HL-60/S4 treated with phorbol 12-myristate 13-acetate at 8.2 ng/mL for 4 days and 3 days (cell line): ENCODE measurements around the gene C6orf52.
"Not testable (repeated sequence)": the region's sequence is repeated elsewhere in the genome, so short reads cannot be mapped to it uniquely, and the experiment has no call there.

Experiments used
- in situ Hi-C: fragments of 300-500 bp; cut with MboI; formaldehyde crosslinking; loops from 2 replicates; pipeline ENCODE4 v1.15.0; 2022; ENCODE audit warnings: low sequenced_read_pairs

The C6orf52 gene

GRCh38 chr6:10694302-10695085, at the start of gene C6orf52, which contains the start of gene PAK1IP1:
C6orf52 (minus strand) TSS chr6:10694616; CDS start chr6:10687550, 7,066 bp downstream.
PAK1IP1 (plus strand) TSS chr6:10694972; CDS start chr6:10694986, 14 bp downstream.
- in situ Hi-C loops = no loop called here

- in situ Hi-C loops = no loop called here
Measured at GRCh38 chr6:10743515-10743914, 49.1 kb upstream of the C6orf52 start.

- in situ Hi-C loops = no loop called here
Measured at GRCh38 chr6:10742251-10742650, 47.8 kb upstream of the C6orf52 start.

- in situ Hi-C loops = not testable (repeated sequence)
Measured at GRCh38 chr6:10741643-10742042, 47.2 kb upstream of the C6orf52 start.

- in situ Hi-C loops = no loop called here
Measured at GRCh38 chr6:10740061-10740460, 45.6 kb upstream of the C6orf52 start.

GRCh38 chr6:10736731-10737130, 42.3 kb upstream of the C6orf52 start:
- in situ Hi-C loops = no loop called here

GRCh38 chr6:10733863-10734262, 39.4 kb upstream of the C6orf52 start:
- in situ Hi-C loops = no loop called here

- in situ Hi-C loops = no loop called here
Measured at GRCh38 chr6:10733151-10733715, 38.8 kb upstream of the C6orf52 start.

- in situ Hi-C loops = no loop called here
Measured at GRCh38 chr6:10730254-10730653, 35.8 kb upstream of the C6orf52 start.

GRCh38 chr6:10725716-10726115, 31.3 kb upstream of the C6orf52 start:
- in situ Hi-C loops = no loop called here

GRCh38 chr6:10725044-10725443, 30.6 kb upstream of the C6orf52 start:
- in situ Hi-C loops = no loop called here

GRCh38 chr6:10723567-10723881, 29.1 kb upstream of the C6orf52 start:
- in situ Hi-C loops = no loop called here

GRCh38 chr6:10722820-10723566, 28.6 kb upstream of the C6orf52 start, which contains the start of gene TMEM14C:
TMEM14C (plus strand) TSS chr6:10723070; CDS start chr6:10724614, 1,544 bp downstream.
- in situ Hi-C loops = no loop called here

- in situ Hi-C loops = no loop called here
Measured at GRCh38 chr6:10722570-10722819, 28.1 kb upstream of the C6orf52 start.

GRCh38 chr6:10721850-10722569, 27.6 kb upstream of the C6orf52 start:
- in situ Hi-C loops = no loop called here

GRCh38 chr6:10720960-10721849, 26.8 kb upstream of the C6orf52 start:
- in situ Hi-C loops = not testable (repeated sequence)

GRCh38 chr6:10720265-10720959, 26.0 kb upstream of the C6orf52 start:
- in situ Hi-C loops = no loop called here

GRCh38 chr6:10719964-10720264, 25.5 kb upstream of the C6orf52 start:
- in situ Hi-C loops = no loop called here

- in situ Hi-C loops = no loop called here
Measured at GRCh38 chr6:10719296-10719963, 25.0 kb upstream of the C6orf52 start.
